Peyer's patch (tissue), 4 donors: ENCODE results near the gene ARHGAP35.

ENCODE experiments used
- POLR2A ChIP-seq, 2 donors: fragments of 450-650 bp; IDR thresholded peaks; one replicate each; pipeline ENCODE4 v1.5.1; 2017; ENCODE audit warnings: antibody characterized with exemption in 2 of 2, mild to moderate bottlenecking in 2 of 2, moderate library complexity in 2 of 2
- TF ChIP-seq, protein P1 (sequence below), 6 experiments: fragments of 450-650 bp in 4 of 6; fragments of 200-600 bp in 2 of 6; sonication (generic) in 1 of 6; IDR thresholded peaks; one replicate each; pipeline ENCODE4 v1.5.1; 2017 to 2019; ENCODE audit warnings: antibody characterized with exemption in 6 of 6, mild to moderate bottlenecking in 3 of 6, moderate library complexity in 1 of 6

DNA sequence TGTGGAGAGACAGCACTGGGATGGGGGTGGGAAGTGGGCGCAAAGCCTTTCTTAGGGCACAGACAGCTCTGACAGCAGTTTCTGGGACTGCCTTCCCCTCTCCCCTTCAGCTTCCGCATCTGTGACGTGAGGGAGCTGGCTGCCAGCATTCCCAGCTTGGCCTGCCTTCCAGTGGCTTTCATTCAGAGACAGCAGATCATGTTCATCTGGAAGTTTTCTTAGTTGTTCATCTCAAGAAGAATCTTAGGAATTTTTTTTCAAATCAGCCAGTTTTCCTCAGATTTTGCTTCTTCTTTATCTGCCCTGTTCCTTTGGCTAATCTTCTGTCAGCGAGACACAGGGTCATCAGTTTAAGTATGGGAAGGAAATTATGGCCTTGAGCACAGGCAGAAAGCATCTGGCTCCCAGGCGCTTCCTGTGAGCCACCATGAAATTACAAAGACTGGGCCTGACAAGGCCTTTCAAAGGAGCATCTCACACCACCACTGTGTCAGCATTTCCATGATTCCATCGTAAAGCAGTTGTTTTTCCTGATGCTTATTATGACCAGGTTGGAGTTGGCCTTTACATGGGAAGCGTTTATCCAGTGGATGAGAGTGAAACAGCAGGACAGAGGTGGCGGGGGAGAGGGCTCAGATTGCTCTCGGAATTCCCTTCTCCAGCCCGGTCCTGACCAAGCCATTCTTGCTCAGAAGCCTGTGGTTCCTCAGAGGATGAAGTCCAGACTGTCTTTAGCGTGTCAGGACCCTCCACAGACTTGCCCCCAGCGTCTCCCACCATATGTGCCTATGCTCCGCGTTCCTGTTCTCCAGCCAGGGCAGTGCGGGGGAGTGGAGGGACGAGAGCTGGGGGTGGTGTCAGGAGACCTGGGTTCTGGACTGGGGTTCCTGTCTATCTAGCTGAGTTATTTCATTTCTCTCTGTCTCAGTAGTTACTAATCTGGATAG is 43.6 kb downstream of the ARHGAP35 start:
- TF ChIP-seq, protein P1, sequence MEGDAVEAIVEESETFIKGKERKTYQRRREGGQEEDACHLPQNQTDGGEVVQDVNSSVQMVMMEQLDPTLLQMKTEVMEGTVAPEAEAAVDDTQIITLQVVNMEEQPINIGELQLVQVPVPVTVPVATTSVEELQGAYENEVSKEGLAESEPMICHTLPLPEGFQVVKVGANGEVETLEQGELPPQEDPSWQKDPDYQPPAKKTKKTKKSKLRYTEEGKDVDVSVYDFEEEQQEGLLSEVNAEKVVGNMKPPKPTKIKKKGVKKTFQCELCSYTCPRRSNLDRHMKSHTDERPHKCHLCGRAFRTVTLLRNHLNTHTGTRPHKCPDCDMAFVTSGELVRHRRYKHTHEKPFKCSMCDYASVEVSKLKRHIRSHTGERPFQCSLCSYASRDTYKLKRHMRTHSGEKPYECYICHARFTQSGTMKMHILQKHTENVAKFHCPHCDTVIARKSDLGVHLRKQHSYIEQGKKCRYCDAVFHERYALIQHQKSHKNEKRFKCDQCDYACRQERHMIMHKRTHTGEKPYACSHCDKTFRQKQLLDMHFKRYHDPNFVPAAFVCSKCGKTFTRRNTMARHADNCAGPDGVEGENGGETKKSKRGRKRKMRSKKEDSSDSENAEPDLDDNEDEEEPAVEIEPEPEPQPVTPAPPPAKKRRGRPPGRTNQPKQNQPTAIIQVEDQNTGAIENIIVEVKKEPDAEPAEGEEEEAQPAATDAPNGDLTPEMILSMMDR (IDR thresholded peaks at IDR 0.05) = no peak
- TF ChIP-seq POLR2A (IDR thresholded peaks at IDR 0.05) = no peak
